HG02840 (cell line): Measurements from ENCODE around the gene GPATCH4.
"Not testable (repeated sequence)": the region's sequence is repeated elsewhere in the genome, so short reads cannot be mapped to it uniquely, and the experiment has no call there.

Source experiments
- ATAC-seq: cut with Tn5 transposase; IDR thresholded peaks from one replicate; pipeline ENCODE4 v1.9.1; 2021; ENCODE audit warnings: mild to moderate bottlenecking, moderate library complexity, moderate number of reproducible peaks; ENCODE audit not compliant: unreplicated experiment, low FRiP score

GPATCH4 gene

GRCh38 chr1:156582388-156583017, 18.8 kb downstream of the GPATCH4 start:
- no peak for ATAC-seq

GRCh38 chr1:156581661-156582387, 19.5 kb downstream of the GPATCH4 start:
- no peak for ATAC-seq

GRCh38 chr1:156579472-156579871, 21.8 kb downstream of the GPATCH4 start, which contains the start of gene TTC24:
TTC24 (plus strand) TSS chr1:156579723; CDS start chr1:156581365, 1,642 bp downstream.
- no peak for ATAC-seq

- ATAC-seq = no peak
These were observed 23.2 kb downstream of the GPATCH4 start for GRCh38 chr1:156578055-156578454.

GRCh38 chr1:156577550-156577949, 23.7 kb downstream of the GPATCH4 start:
- ATAC-seq = no peak

GRCh38 chr1:156574039-156574633, 27.1 kb downstream of the GPATCH4 start:
- no peak for ATAC-seq

GRCh38 chr1:156572663-156573018, 28.6 kb downstream of the GPATCH4 start:
- ATAC-seq = no peak

GRCh38 chr1:156571919-156572662, 29.2 kb downstream of the GPATCH4 start, which contains the start of gene IQGAP3:
IQGAP3 (minus strand) TSS chr1:156572565; CDS start chr1:156572529, 36 bp downstream.
- peak; percentile 79 for ATAC-seq

GRCh38 chr1:156571261-156571852, 29.9 kb downstream of the GPATCH4 start:
- no peak for ATAC-seq

- no peak for ATAC-seq
These were observed 34.8 kb downstream of the GPATCH4 start for GRCh38 chr1:156566436-156566835.

GRCh38 chr1:156565519-156565918, 35.8 kb downstream of the GPATCH4 start:
- ATAC-seq = no peak

GRCh38 chr1:156560585-156561163, 40.6 kb downstream of the GPATCH4 start:
- ATAC-seq = no peak

- ATAC-seq = no peak
These were observed 41.4 kb downstream of the GPATCH4 start for GRCh38 chr1:156559797-156560385.

- no peak for ATAC-seq
These were observed 42.0 kb downstream of the GPATCH4 start for GRCh38 chr1:156559086-156559796.

- no peak for ATAC-seq
These were observed 44.9 kb downstream of the GPATCH4 start for GRCh38 chr1:156556354-156556753.

- ATAC-seq = no peak
These were observed 45.6 kb downstream of the GPATCH4 start for GRCh38 chr1:156555715-156556114.

- ATAC-seq = no peak
These were observed 46.3 kb downstream of the GPATCH4 start for GRCh38 chr1:156554971-156555370.

- ATAC-seq = no peak
These were observed 47.3 kb downstream of the GPATCH4 start for GRCh38 chr1:156553860-156554485.

- not testable (repeated sequence) for ATAC-seq
These were observed 48.3 kb downstream of the GPATCH4 start for GRCh38 chr1:156552937-156553336.
